ENCODE data around the gene HAND2.

DNA sequence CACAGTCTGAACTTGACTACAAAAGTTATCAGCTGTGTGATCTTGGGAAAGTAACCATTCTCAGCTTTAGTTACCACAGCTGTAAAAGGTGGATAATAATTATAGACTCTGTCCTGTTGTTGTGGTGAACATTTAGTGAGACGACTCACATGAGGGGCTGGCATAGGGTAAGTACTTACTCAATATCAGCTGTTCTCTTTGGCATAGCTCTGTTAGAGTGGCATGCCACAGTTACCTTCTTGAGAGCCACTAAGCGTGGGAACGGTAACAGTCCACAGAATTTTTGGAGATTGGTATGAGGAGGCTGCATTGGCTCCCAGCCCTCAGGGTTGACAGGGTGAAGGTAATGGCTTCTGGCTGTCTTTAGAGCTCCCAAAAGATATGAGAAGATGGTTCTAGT is 13.2 kb upstream of the HAND2 start:
- TF ChIP-seq, protein P1, sequence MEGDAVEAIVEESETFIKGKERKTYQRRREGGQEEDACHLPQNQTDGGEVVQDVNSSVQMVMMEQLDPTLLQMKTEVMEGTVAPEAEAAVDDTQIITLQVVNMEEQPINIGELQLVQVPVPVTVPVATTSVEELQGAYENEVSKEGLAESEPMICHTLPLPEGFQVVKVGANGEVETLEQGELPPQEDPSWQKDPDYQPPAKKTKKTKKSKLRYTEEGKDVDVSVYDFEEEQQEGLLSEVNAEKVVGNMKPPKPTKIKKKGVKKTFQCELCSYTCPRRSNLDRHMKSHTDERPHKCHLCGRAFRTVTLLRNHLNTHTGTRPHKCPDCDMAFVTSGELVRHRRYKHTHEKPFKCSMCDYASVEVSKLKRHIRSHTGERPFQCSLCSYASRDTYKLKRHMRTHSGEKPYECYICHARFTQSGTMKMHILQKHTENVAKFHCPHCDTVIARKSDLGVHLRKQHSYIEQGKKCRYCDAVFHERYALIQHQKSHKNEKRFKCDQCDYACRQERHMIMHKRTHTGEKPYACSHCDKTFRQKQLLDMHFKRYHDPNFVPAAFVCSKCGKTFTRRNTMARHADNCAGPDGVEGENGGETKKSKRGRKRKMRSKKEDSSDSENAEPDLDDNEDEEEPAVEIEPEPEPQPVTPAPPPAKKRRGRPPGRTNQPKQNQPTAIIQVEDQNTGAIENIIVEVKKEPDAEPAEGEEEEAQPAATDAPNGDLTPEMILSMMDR (IDR thresholded peaks at IDR 0.05; ENCODE audit: low read depth, low read length) = no peak
- TF ChIP-seq EZH2phosphoT487 (IDR thresholded peaks at IDR 0.05; ENCODE audit: low read depth) = no peak
